Gastroesophageal sphincter (tissue), 3 donors: Measurements from ENCODE around the gene APPBP2.

Experiments
- EP300 ChIP-seq: sonication (generic); formaldehyde crosslinking; IDR thresholded peaks from one replicate; pipeline ENCODE4 v1.6.1; 2017; ENCODE audit warnings: antibody characterized with exemption, mild to moderate bottlenecking
- POLR2A ChIP-seq, 2 donors: fragments of 450-650 bp; IDR thresholded peaks; one replicate each; pipeline ENCODE4 v1.6.1; 2017; ENCODE audit warnings: antibody characterized with exemption in 2 of 2, mild to moderate bottlenecking in 2 of 2, moderate library complexity in 1 of 2
- POLR2AphosphoS5 ChIP-seq: sonication (generic); formaldehyde crosslinking; IDR thresholded peaks from one replicate; pipeline ENCODE4 v1.6.1; 2017; ENCODE audit warnings: antibody characterized with exemption
- TF ChIP-seq, protein P1 (sequence below), 4 experiments: fragments of 200-600 bp in 2 of 4; fragments of 450-650 bp in 2 of 4; sonication (generic) in 1 of 4; IDR thresholded peaks; one replicate each; pipeline ENCODE4 v1.5.1; 2017 to 2019; ENCODE audit warnings: antibody characterized with exemption in 4 of 4, mild to moderate bottlenecking in 2 of 4, moderate library complexity in 2 of 4

DNA sequence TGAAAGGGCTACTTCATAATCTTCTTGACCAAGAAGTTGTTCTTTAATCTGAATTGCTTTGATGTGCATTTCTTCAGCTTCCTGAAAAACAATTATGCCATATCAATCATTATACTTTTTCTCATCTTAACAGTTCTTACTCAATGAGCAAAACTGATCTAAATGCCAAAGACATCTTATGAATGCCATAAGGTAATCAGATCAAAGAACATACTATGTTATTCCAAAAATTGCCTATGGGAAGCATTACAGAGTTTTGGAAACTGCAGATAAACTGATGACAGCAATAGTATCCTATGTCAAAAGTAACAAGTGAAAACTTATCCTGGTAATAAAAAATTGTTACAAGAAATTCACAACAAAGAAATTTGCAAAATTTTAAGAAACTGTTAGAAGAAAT is 74.1 kb downstream of the APPBP2 start:
- TF ChIP-seq, protein P1, sequence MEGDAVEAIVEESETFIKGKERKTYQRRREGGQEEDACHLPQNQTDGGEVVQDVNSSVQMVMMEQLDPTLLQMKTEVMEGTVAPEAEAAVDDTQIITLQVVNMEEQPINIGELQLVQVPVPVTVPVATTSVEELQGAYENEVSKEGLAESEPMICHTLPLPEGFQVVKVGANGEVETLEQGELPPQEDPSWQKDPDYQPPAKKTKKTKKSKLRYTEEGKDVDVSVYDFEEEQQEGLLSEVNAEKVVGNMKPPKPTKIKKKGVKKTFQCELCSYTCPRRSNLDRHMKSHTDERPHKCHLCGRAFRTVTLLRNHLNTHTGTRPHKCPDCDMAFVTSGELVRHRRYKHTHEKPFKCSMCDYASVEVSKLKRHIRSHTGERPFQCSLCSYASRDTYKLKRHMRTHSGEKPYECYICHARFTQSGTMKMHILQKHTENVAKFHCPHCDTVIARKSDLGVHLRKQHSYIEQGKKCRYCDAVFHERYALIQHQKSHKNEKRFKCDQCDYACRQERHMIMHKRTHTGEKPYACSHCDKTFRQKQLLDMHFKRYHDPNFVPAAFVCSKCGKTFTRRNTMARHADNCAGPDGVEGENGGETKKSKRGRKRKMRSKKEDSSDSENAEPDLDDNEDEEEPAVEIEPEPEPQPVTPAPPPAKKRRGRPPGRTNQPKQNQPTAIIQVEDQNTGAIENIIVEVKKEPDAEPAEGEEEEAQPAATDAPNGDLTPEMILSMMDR (IDR thresholded peaks at IDR 0.05), result no peak
- TF ChIP-seq EP300 (no peak), POLR2AphosphoS5 (no peak), POLR2A (IDR thresholded peaks at IDR 0.05) (no peak)
